Measurements from ENCODE around the gene ZAP70. TPM values are rescaled to one million over a fixed set of nuclear protein-coding genes. Genes with fewer than 3 reads are reported as not detected.
A peak's percentile ranks its signal among the peaks of the same experiment; 100 is the strongest.
"Not testable (repeated sequence)": the region's sequence is repeated elsewhere in the genome, so short reads cannot be mapped to it uniquely, and the experiment has no call there.

The ZAP70 gene
- total and polyA plus RNA-seq, 8 donors = 1.4 to 8.3 (median 2.2) TPM

DNA sequence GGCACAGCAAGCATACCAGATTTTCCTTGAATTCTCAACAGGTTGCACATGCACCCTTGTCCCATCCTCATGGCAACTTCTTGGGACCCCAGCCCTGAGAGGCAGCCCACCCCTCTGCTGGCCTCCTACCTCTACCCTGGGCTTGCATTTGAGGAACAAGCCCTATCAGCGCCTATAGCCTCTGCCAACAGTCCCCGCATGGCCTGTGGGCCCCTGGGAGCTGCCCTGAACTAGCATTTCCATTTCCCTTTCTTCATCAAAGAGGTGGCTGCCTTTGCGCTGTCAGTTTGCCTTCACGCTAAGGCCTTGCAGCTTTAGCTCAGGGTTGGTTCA lies 5.4 kb upstream of the ZAP70 start:
- no peak overlapping the region for H3K4me3 ChIP-seq
- no peaks in the 10 kb centered on the region for H3K36me3 ChIP-seq
- H3K9me3 ChIP-seq = no peaks in the 10 kb centered on the region
- intact Hi-C loops (cut with DNase I) = no loop called here
- H3K27me3 ChIP-seq = peaks cover 0 to 26% of the 10 kb centered on the region in 2 donors
- H3K4me1 ChIP-seq = no peaks in the 10 kb centered on the region
- H3K27ac ChIP-seq = no peak overlapping the region
- DNase-seq (no peak), ATAC-seq (no peak)
- TF ChIP-seq, protein P1, sequence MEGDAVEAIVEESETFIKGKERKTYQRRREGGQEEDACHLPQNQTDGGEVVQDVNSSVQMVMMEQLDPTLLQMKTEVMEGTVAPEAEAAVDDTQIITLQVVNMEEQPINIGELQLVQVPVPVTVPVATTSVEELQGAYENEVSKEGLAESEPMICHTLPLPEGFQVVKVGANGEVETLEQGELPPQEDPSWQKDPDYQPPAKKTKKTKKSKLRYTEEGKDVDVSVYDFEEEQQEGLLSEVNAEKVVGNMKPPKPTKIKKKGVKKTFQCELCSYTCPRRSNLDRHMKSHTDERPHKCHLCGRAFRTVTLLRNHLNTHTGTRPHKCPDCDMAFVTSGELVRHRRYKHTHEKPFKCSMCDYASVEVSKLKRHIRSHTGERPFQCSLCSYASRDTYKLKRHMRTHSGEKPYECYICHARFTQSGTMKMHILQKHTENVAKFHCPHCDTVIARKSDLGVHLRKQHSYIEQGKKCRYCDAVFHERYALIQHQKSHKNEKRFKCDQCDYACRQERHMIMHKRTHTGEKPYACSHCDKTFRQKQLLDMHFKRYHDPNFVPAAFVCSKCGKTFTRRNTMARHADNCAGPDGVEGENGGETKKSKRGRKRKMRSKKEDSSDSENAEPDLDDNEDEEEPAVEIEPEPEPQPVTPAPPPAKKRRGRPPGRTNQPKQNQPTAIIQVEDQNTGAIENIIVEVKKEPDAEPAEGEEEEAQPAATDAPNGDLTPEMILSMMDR (IDR thresholded peaks at IDR 0.05) = no peak

DNA sequence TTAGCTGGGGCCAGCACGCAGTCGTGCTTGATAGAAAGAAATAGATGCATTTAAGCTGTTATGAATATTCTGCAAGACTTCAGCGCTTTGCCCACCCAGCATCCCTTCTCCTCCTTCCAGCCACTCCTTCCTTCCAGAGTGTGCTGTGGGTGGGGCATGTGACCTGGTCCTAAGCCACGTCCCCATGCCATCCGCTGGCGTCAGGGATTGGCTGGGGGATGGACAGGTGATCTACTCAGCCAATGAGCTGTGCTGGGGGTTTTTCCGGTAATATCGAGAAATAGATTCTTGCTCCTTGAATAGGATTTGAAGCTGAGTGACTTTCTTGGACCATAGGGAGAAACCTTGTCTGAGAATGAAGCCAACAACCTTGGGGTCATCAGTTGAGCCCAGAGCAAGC lies 4.8 kb upstream of the ZAP70 start:
- no peaks in the 10 kb centered on the region for H3K9me3 ChIP-seq
- TF ChIP-seq, protein P1 (IDR thresholded peaks at IDR 0.05) = no peak
- no peak for DNase-seq
- no peak overlapping the region for H3K4me3 ChIP-seq
- H3K36me3 ChIP-seq = no peaks in the 10 kb centered on the region
- intact Hi-C loops (cut with DNase I) = no loop called here
- H3K27ac ChIP-seq = no peak overlapping the region
- no peak for ATAC-seq
- peaks cover 0 to 26% of the 10 kb centered on the region in 2 donors for H3K27me3 ChIP-seq
- no peaks in the 10 kb centered on the region for H3K4me1 ChIP-seq

DNA sequence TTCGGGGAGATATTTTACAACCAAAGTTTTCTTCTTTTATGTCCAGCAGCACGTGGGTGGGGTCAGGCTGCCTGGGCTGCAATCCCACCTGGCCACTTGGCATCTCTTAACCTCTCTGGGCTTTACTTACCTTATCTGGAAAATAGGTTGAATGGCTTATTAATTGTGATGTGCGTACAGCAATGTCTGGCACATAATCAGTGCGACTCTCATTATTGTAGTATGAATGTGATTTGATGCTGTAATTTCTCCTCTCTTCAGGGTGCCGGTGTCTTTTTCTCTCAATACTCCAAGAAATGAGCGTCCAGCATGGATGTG lies 2.0 kb upstream of the ZAP70 start:
- H3K27me3 ChIP-seq = peaks cover 0 to 26% of the 10 kb centered on the region in 2 donors
- no peaks in the 10 kb centered on the region for H3K4me1 ChIP-seq
- ATAC-seq (no peak), DNase-seq (peak in 1 of 4 donors; percentile 14)
- H3K27ac ChIP-seq = no peak overlapping the region
- H3K9me3 ChIP-seq = no peaks in the 10 kb centered on the region
- H3K36me3 ChIP-seq = no peaks in the 10 kb centered on the region
- no peak overlapping the region for H3K4me3 ChIP-seq
- intact Hi-C loops (cut with DNase I) = no loop called here
- TF ChIP-seq, protein P1 (IDR thresholded peaks at IDR 0.05) = no peak

DNA sequence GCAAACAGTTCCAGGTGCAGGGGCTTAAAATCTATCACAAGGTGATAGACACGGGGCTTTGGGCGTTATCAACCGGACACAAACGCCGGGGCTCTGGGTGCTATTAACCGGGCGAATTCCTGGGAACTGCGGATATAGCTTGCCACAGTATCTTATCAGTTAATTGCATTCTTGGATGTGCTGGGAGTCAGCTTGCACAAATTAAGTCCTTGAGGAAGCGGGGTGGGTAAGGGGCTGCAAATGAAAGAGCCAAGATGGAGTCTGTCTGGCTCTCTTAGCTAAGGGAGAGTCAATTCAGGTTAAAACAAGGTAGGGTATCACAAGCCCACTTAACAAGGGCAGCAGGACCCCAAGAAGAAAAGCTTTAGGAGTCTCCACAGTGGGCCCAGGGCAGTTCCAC lies 1.2 kb upstream of the ZAP70 start:
- H3K4me1 ChIP-seq; H3K36me3 ChIP-seq; H3K4me3 ChIP-seq; H3K27ac ChIP-seq; intact Hi-C loops (cut with DNase I); ATAC-seq; H3K9me3 ChIP-seq: not testable (repeated sequence)
- peak in 1 of 4 donors; percentile 9 for DNase-seq
- H3K27me3 ChIP-seq = peaks cover 0 to 25% of the 10 kb centered on the region in 2 donors

DNA sequence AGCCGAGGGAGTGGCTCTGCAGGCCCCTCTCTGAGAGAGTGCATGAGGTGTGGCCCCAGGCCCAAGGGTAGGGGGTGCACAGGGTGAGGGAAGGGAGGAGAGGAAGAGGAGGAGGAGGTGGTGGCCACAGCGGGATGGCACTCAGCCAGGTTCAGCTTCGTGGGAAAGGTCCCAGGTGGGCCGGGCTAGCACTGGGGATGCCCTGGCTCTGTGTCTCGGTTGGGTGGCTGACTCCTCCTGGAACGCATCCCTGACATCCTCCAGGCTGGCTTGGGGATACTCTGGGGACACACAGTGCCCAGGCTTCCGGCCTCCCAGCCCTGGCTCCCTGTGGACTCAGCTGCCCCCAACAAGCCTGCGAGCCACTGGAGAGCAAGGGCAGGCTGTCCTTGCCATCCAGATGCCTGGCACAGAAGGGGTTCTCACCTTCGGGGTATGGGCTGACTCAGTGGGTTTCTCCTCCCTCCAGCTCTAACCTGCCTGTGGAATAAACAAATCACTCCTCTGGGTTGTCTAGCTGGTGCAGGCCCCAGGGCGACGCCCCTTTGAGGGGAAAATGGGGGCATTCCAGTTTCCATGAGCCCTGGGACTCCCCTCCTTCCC lies 582 bp upstream of the ZAP70 start:
- TF ChIP-seq, protein P1 (IDR thresholded peaks at IDR 0.05) = no peak
- Histone ChIP-seq H3K4me3 (no peak overlapping the region), H3K27ac (no peak overlapping the region), H3K4me1 (no peaks in the 10 kb centered on the region), H3K36me3 (no peaks in the 10 kb centered on the region), H3K27me3 (peaks cover 0 to 21% of the 10 kb centered on the region in 2 donors), H3K9me3 (no peaks in the 10 kb centered on the region)
- intact Hi-C loops (cut with DNase I) = no loop called here
- DNase-seq (peak in 1 of 4 donors; percentile 31), ATAC-seq (no peak)
